ENCODE measurements around the gene ANKUB1. TPM values are rescaled to one million over a fixed set of nuclear protein-coding genes. Genes with fewer than 3 reads are reported as not detected.

ANKUB1 gene
- total RNA-seq, 2 experiments from 2014 or later: not detected

Other genes starting within 250 kb of the ANKUB1 start
- under 1 TPM; 0.46 to 0.54 TPM for gene WWTR1, start 134.5 kb downstream of the ANKUB1 start, total RNA-seq
- 10 to 100 TPM; 29.4 to 29.5 TPM for gene COMMD2, start 40.1 kb downstream of the ANKUB1 start, total RNA-seq
- 10 to 100 TPM; 28.8 to 41.2 TPM for gene RNF13, start 20.7 kb upstream of the ANKUB1 start, total RNA-seq
- 1 to 10 TPM; 3.6 to 4.3 TPM for gene PFN2, start 178.3 kb upstream of the ANKUB1 start, total RNA-seq

Measured in activated CD4-positive, alpha-beta T cell treated with anti-CD3 and anti-CD28 coated beads for 36 hours (primary cell).